HepG2 (cell line): ENCODE data around the gene ABI2. TPM values are rescaled to one million over a fixed set of nuclear protein-coding genes. Genes with fewer than 3 reads are reported as not detected.

Experiments used
- ATAC-seq: fragments of 200-7000 bp; cut with Tn5 transposase; 3 replicates; pipeline ENCODE4 v1.9.1; 2020; ENCODE audit warnings: mild to moderate bottlenecking, moderate library complexity
- Bru-seq: library from RNA; stranded (reverse); fragments of 400-500 nt; gene quantifications from one replicate; lab custom pipeline; 2021; lab: Mats Ljungman, UMichigan
- BruChase-seq, 2 experiments: library from RNA; stranded (reverse); fragments of 400-500 nt; gene quantifications; one replicate each; lab custom pipeline; 2021; lab: Mats Ljungman, UMichigan
- BruUV-seq: library from RNA; stranded (reverse); fragments of 400-500 nt; replicated peaks from 2 replicates; lab custom pipeline; 2021; lab: Mats Ljungman, UMichigan
- CTCF ChIA-PET: fragments of 300-600 bp; formaldehyde crosslinking; extraction: SDS; loops from one replicate; lab custom pipeline; 2021; ENCODE audit warnings: low total read pairs, inconsistent platforms, low intra/inter-chr PET ratio; lab: Yijun Ruan, JAX
- POLR2A ChIA-PET: fragments of 350-600 bp; sonication (Branson Sonifier 250); formaldehyde crosslinking; loops from one replicate; lab custom pipeline; 2020; ENCODE audit warnings: antibody characterized with exemption, inconsistent platforms; lab: Yijun Ruan, JAX
- DNase-seq: peaks from one replicate; pipeline ENCODE4 v3.0.0-alpha.2; 2015; ENCODE audit warnings: low spot score
- FAIRE-seq: peaks from 3 replicates; lab custom pipeline; 2011; peaks lifted over from hg19 to GRCh38; lab: Jason Lieb, UNC
- H2AFZ ChIP-seq: one replicate; pipeline ENCODE4 v1.6.1; 2011; ENCODE audit warnings: low read length, inconsistent platforms
- H3K27ac ChIP-seq: fragments of 300-600 bp; 3 replicates; pipeline ENCODE4 v1.8.0; 2011; ENCODE audit warnings: mixed run types, mild to moderate bottlenecking, mixed read lengths, low read length, inconsistent platforms; ENCODE audit not compliant: insufficient read depth; ENCODE audit errors: extremely low read length
- H3K27me3 ChIP-seq, 2 experiments: fragments of 200-600 bp in 1 of 2; 2 replicates in 1 of 2; 3 replicates in 1 of 2; pipeline versions ENCODE4 v1.6.0 to v1.8.0; 2011; ENCODE audit warnings: low read length in 2 of 2, mild to moderate bottlenecking in 2 of 2, moderate library complexity in 2 of 2, inconsistent platforms in 1 of 2; ENCODE audit not compliant: insufficient read depth in 2 of 2, control insufficient read depth in 1 of 2
- H3K36me3 ChIP-seq, 2 experiments: fragments of 200-600 bp in 1 of 2; replicated peaks in 1 of 2; 2 replicates in 1 of 2; 3 replicates in 1 of 2; pipeline versions ENCODE4 v1.5.1 to v1.8.0; 2011; ENCODE audit warnings: low read length in 2 of 2, inconsistent platforms in 1 of 2; ENCODE audit not compliant: insufficient read depth in 2 of 2, control insufficient read depth in 1 of 2
- H3K4me1 ChIP-seq: 2 replicates; pipeline ENCODE4 v1.5.1; 2012; ENCODE audit warnings: low read length, inconsistent platforms; ENCODE audit not compliant: insufficient read depth
- H3K4me2 ChIP-seq: 2 replicates; pipeline ENCODE4 v1.6.0; 2011; ENCODE audit warnings: low read depth, low read length, inconsistent platforms
- H3K4me3 ChIP-seq, 3 experiments: fragments of 200-600 bp in 1 of 3; sonication (generic), shearing (Covaris generic) in 1 of 3; replicated peaks in 1 of 3; 2 replicates each; pipeline ENCODE4 v1.5.1; 2011 to 2016; ENCODE audit warnings: low read length in 3 of 3, inconsistent platforms in 2 of 3, low read depth in 2 of 3, mild to moderate bottlenecking in 2 of 3, control low read depth in 1 of 3, mixed read lengths in 1 of 3; ENCODE audit not compliant: insufficient read depth in 1 of 3
- H3K79me2 ChIP-seq: one replicate; pipeline ENCODE4 v1.6.1; 2011; ENCODE audit warnings: low read length, inconsistent platforms; ENCODE audit not compliant: insufficient read depth
- H3K9ac ChIP-seq: 2 replicates; pipeline ENCODE4 v1.6.0; 2011; ENCODE audit warnings: mild to moderate bottlenecking, low read depth, low read length, inconsistent platforms; ENCODE audit not compliant: insufficient read depth
- H3K9me3 ChIP-seq: 2 replicates; pipeline ENCODE4 v1.5.1; 2012; ENCODE audit warnings: mild to moderate bottlenecking, low read length
- H4K20me1 ChIP-seq: 2 replicates; pipeline ENCODE4 v1.6.0; 2011; ENCODE audit warnings: inconsistent platforms, mild to moderate bottlenecking, low read length, moderate library complexity; ENCODE audit not compliant: insufficient read depth
- BATF2 ChIP-seq: sonication (generic); formaldehyde crosslinking; IDR thresholded peaks from 2 replicates; pipeline ENCODE4 v1.8.0; 2022; ENCODE audit warnings: mild to moderate bottlenecking, missing genetic modification reagents, moderate library complexity
- GPN1 ChIP-seq: sonication (generic); formaldehyde crosslinking; IDR thresholded peaks from 2 replicates; pipeline ENCODE4 v1.5.1; 2020; ENCODE audit warnings: missing genetic modification reagents, borderline replicate concordance
- IKZF1 ChIP-seq: fragments of 450-650 bp; IDR thresholded peaks from 2 replicates; pipeline ENCODE4 v1.7.1; 2016
- KAT8 ChIP-seq: IDR thresholded peaks from 2 replicates; pipeline ENCODE4 v1.6.1; 2016; ENCODE audit warnings: missing genetic modification reagents, missing compliant biosample characterization
- MXD1 ChIP-seq: sonication (generic); formaldehyde crosslinking; IDR thresholded peaks from 2 replicates; pipeline ENCODE4 v1.4.0; 2020; ENCODE audit warnings: mild to moderate bottlenecking, missing genetic modification reagents
- NCOR1 ChIP-seq: fragments of 200-600 bp; sonication (generic); IDR thresholded peaks from 2 replicates; pipeline ENCODE4 v1.7.0; 2017; ENCODE audit warnings: antibody characterized with exemption, low read length, borderline replicate concordance
- NFKBIZ ChIP-seq: IDR thresholded peaks from 2 replicates; pipeline ENCODE4 v1.6.1; 2018; ENCODE audit warnings: missing genetic modification reagents, missing compliant biosample characterization
- NR1H2 ChIP-seq: sonication (generic); formaldehyde crosslinking; IDR thresholded peaks from 2 replicates; pipeline ENCODE4 v1.8.1; 2022; ENCODE audit warnings: low read depth, missing genetic modification reagents, borderline replicate concordance
- PAX8 ChIP-seq: sonication (generic); formaldehyde crosslinking; IDR thresholded peaks from 2 replicates; pipeline ENCODE4 v1.8.0; 2022; ENCODE audit warnings: mild to moderate bottlenecking, missing genetic modification reagents, borderline replicate concordance
- TEF ChIP-seq: sonication (generic); formaldehyde crosslinking; IDR thresholded peaks from 2 replicates; pipeline ENCODE4 v1.5.0; 2020; ENCODE audit warnings: missing genetic modification reagents
- ZC3H4 ChIP-seq: sonication (generic); formaldehyde crosslinking; IDR thresholded peaks from 2 replicates; pipeline ENCODE4 v1.4.0; 2020; ENCODE audit warnings: missing genetic modification reagents, borderline replicate concordance
- ZNF431 ChIP-seq: sonication (generic); formaldehyde crosslinking; IDR thresholded peaks from 2 replicates; pipeline ENCODE4 v1.9.0; 2022; ENCODE audit warnings: missing genetic modification reagents, low read depth, mild to moderate bottlenecking, borderline replicate concordance
- ZNF639 ChIP-seq: conservative IDR thresholded peaks from 2 replicates; pipeline ENCODE4 v1.6.1; 2018; ENCODE audit warnings: missing genetic modification reagents
- ZNF768 ChIP-seq: sonication (generic); formaldehyde crosslinking; IDR thresholded peaks from 2 replicates; pipeline ENCODE4 v1.4.0; 2020; ENCODE audit warnings: missing genetic modification reagents
- WGBS: methylation state at CpG from one replicate; pipeline ENCODE4 v1.1.6; 2017; ENCODE audit warnings: low lambda C conversion rate; 5-methylcytosine and 5-hydroxymethylcytosine counted together
- in situ Hi-C: cut with HindIII; loops from 2 replicates; pipeline ENCODE4 v1.10.0; 2017; ENCODE audit warnings: low pct_unique_long_range_greater_than_20kb; ENCODE audit not compliant: extremely low pct_ligation_motif_present
- intact Hi-C: fragments of 100-400 bp; cut with micrococcal nuclease; formaldehyde crosslinking; loops from one replicate; pipeline ENCODE4 v1.10.0; 2022; ENCODE audit not compliant: unreplicated experiment
- long read RNA-seq, 2 experiments: library from RNA in 1 of 2; library from polyadenylated mRNA in 1 of 2; stranded (forward) in 1 of 2; unstranded in 1 of 2; transcript quantifications; one replicate each; pipeline ENCODE4 v2.0.0, GENCODE V29; 2019 to 2022
- polyA minus RNA-seq, 3 experiments: library from RNA; depleted of rRNA, polyadenylated mRNA; stranded (reverse); fragments of >200 nt; gene quantifications; 2 replicates each; pipeline ENCODE4 v1.2.3, GENCODE V29; 2011; ENCODE audit warnings: low replicate concordance in 1 of 3
- polyA plus RNA-seq, 8 experiments: library from polyadenylated mRNA; depleted of rRNA in 3 of 8; stranded (reverse) in 7 of 8; unstranded in 1 of 8; fragments of >200 nt; fragmentation: Illumina TruSeq in 4 of 8; extraction: Trizol in 4 of 8; gene quantifications; 2 replicates each; pipeline versions ENCODE4 v1.2.1 to v1.2.3, GENCODE V29; 2011 to 2016; ENCODE audit warnings: low read depth in 4 of 8, missing spikeins in 1 of 8, mixed read lengths in 1 of 8; ENCODE audit not compliant: insufficient read depth in 1 of 8
- total RNA-seq, 5 experiments: library from RNA; depleted of rRNA; stranded (reverse); fragments of >200 nt; fragmentation: Illumina TruSeq; extraction: Trizol; gene quantifications; 2 replicates each; pipeline ENCODE4 v1.2.3, GENCODE V29; 2016; ENCODE audit warnings: low read depth in 1 of 5

The ABI2 gene
- total RNA-seq (2016; rRNA removed; fragmentation: Illumina TruSeq; extraction: Trizol) (25.6 and 28.4 TPM in 2 replicates), polyA plus RNA-seq (2011; rRNA removed) (25.7 and 32.4 TPM in 2 replicates), polyA minus RNA-seq (2011; rRNA and poly(A)+ RNA removed; ENCODE audit: low replicate concordance) (25.3 and 47.5 TPM in 2 replicates), Bru-seq, nascent RNA (percentile 82 among the genes with signal in this experiment), BruChase-seq, experiment 1, labeled RNA remaining after a 6-hour chase (percentile 76 among the genes with signal in this experiment), BruChase-seq, experiment 2, labeled RNA remaining after a 2-hour chase (percentile 84 among the genes with signal in this experiment)
- total RNA-seq (2016; cell fraction: cytosol; rRNA removed; fragmentation: Illumina TruSeq; extraction: Trizol; ENCODE audit: low read depth), result 44.8 and 46.3 TPM in 2 replicates
- 21.9 and 28.8 TPM in 2 replicates for total RNA-seq (2016; cell fraction: insoluble cytoplasmic fraction; rRNA removed; fragmentation: Illumina TruSeq; extraction: Trizol)
- total RNA-seq (2016; cell fraction: membrane; rRNA removed; fragmentation: Illumina TruSeq; extraction: Trizol), result 68.2 and 73.5 TPM in 2 replicates
- total RNA-seq (2016; cell fraction: nucleus; rRNA removed; fragmentation: Illumina TruSeq; extraction: Trizol), result 23.7 and 25.0 TPM in 2 replicates
- polyA plus RNA-seq (2011; cell fraction: cytosol; rRNA removed), result 31.0 and 32.8 TPM in 2 replicates
- polyA plus RNA-seq (2011; cell fraction: nucleus; rRNA removed), result 71.0 and 77.5 TPM in 2 replicates
- polyA plus RNA-seq (2012), result 45.1 and 50.7 TPM in 2 replicates
- 96.9 and 104 TPM in 2 replicates for polyA plus RNA-seq (2016; cell fraction: cytosol; fragmentation: Illumina TruSeq; extraction: Trizol; ENCODE audit: low read depth)
- polyA plus RNA-seq (2016; cell fraction: insoluble cytoplasmic fraction; fragmentation: Illumina TruSeq; extraction: Trizol; ENCODE audit: low read depth), result 42.9 and 54.1 TPM in 2 replicates
- polyA plus RNA-seq (2016; cell fraction: membrane; fragmentation: Illumina TruSeq; extraction: Trizol; ENCODE audit: low read depth), result 133 and 138 TPM in 2 replicates
- polyA plus RNA-seq (2016; cell fraction: nucleus; fragmentation: Illumina TruSeq; extraction: Trizol; ENCODE audit: insufficient read depth, low read depth), result 55.9 and 61.1 TPM in 2 replicates
- polyA minus RNA-seq (2011; cell fraction: cytosol; rRNA and poly(A)+ RNA removed), result 18.2 and 21.5 TPM in 2 replicates
- polyA minus RNA-seq (2011; cell fraction: nucleus; rRNA and poly(A)+ RNA removed), result 43.9 and 45.2 TPM in 2 replicates
- long read RNA-seq, experiment 1, full-length matches to known transcripts, result 10 of 29 reads
- long read RNA-seq, experiment 1, partial matches to known transcripts, result 1 of 29 reads
- long read RNA-seq, experiment 1, other reads (novel, unspliced or antisense), result 18 of 29 reads
- long read RNA-seq, experiment 2, full-length matches to known transcripts, result 17 of 106 reads
- long read RNA-seq, experiment 2, partial matches to known transcripts, result 13 of 106 reads
- long read RNA-seq, experiment 2, other reads (novel, unspliced or antisense), result 76 of 106 reads

GRCh38 chr2:203327901-203328759 lies at the start of gene ABI2:
ABI2 (plus strand) TSS chr2:203328394; CDS start chr2:203328515, 121 bp downstream.
- H3K79me2 ChIP-seq, result peaks cover 49% of the 10 kb centered on the region
- peak within 1 kb of the TSS; percentile 97 to 100 (median 97) for H3K4me3 ChIP-seq
- WGBS, result 2% methylated on average over 41 of the region's 98 CpGs
- ATAC-seq, result peak; percentile 92
- H3K36me3 ChIP-seq, result no peaks in the 10 kb centered on the region
- peaks cover 9% of the 10 kb centered on the region for H4K20me1 ChIP-seq
- in situ Hi-C loops (no loop called here), intact Hi-C loops (loop anchor here (2.0 kb wide), 1 partner anchor 89 kb away; the partner anchor contains the start of gene CYP20A1)
- H3K4me2 ChIP-seq, result peak within 1 kb of the TSS; percentile 85
- FAIRE-seq, result no peak
- H3K9ac ChIP-seq, result peak within 1 kb of the TSS; percentile 95
- ChIA-PET POLR2A (interaction anchor here (0.6 to 1.5 kb wide), 3 partner anchors 41 to 492 kb away, joined by 3 to 8 read pairs (median 3); partner anchors contain the start of gene CYP20A1), CTCF (no interaction called here)
- H2AFZ ChIP-seq, result peak within 1 kb of the TSS; percentile 98
- H3K27ac ChIP-seq, result peak within 1 kb of the TSS; percentile 83
- H3K4me1 ChIP-seq, result peaks cover 34% of the 10 kb centered on the region
- no peaks in the 10 kb centered on the region for H3K9me3 ChIP-seq
- peaks cover 0 to 2% of the 10 kb centered on the region in 2 experiments; a peak in 1 of 5 replicates for H3K27me3 ChIP-seq
- BruUV-seq, result no TSS peak
- peak; percentile 84 for DNase-seq
- TF ChIP-seq BATF2 (CRISPR knock-in tag) (peak; percentile 91), NCOR1 (peak; percentile 42; the same call in 1 of the 2 replicates), MXD1 (CRISPR knock-in tag) (no peak), KAT8 (peak; percentile 83), GPN1 (CRISPR knock-in tag) (no peak), IKZF1 (no peak), ZNF639 (CRISPR knock-in tag) (peak; percentile 67; the same call in 1 of the 2 replicates), PAX8 (CRISPR knock-in tag) (no peak), NFKBIZ (CRISPR knock-in tag) (no peak; the same call in 1 of the 2 replicates), ZNF768 (CRISPR knock-in tag) (peak; percentile 69; the same call in 1 of the 2 replicates), TEF (CRISPR knock-in tag) (no peak), ZNF431 (CRISPR knock-in tag) (peak; percentile 84; the same call in 1 of the 2 replicates), ZC3H4 (CRISPR knock-in tag) (peak; percentile 29; the same call in 1 of the 2 replicates), NR1H2 (CRISPR knock-in tag) (no peak)
